Adipose tissue (tissue), 3 donors: ENCODE measurements around the gene TNS3. TPM values are rescaled to one million over a fixed set of nuclear protein-coding genes. Genes with fewer than 3 reads are reported as not detected.
"Not testable (repeated sequence)": the region's sequence is repeated elsewhere in the genome, so short reads cannot be mapped to it uniquely, and the experiment has no call there.

ENCODE experiments used
- H3K27ac ChIP-seq: one replicate; pipeline ENCODE4 v1.5.1; 2013; ENCODE audit warnings: low read depth, low read length
- WGBS, 3 donors: extraction: QIAGEN DNeasy Blood & Tissue Kit; methylation state at CpG; one replicate each; pipeline ENCODE4 v1.1.7; 2013; 5-methylcytosine and 5-hydroxymethylcytosine counted together
- polyA plus RNA-seq, 3 donors: library from polyadenylated mRNA; stranded (reverse); fragments of 200-250 nt; gene quantifications; one replicate each; pipeline ENCODE4 v1.2.3, GENCODE V29; 2013
- donor health status: healthy with polysubstance abuse.
- donor health status: Bipolar disorder and iron deficiency.
- donor health status: healthy.

TNS3 gene
- polyA plus RNA-seq = 10 to 100 TPM; 23.2 to 45.4 (median 27.0) TPM

GRCh38 chr7:47581804-47582763 is at the start of gene TNS3:
Gene TNS3 (minus strand): TSS chr7:47582111. CDS start chr7:47439636, 142,475 bp downstream.
- 8 to 14% (median 10%) methylated on average over 63 to 85 of the region's 85 CpGs for WGBS, 3 donors
- H3K27ac ChIP-seq = peak within 1 kb of the TSS; percentile 24

GRCh38 chr7:47631711-47632110 is 49.8 kb upstream of the TNS3 start:
- H3K27ac ChIP-seq = no peak overlapping the region
- WGBS, 3 donors = 90 to 95% (median 94%) methylated on average over 13 of the region's 13 CpGs

GRCh38 chr7:47627580-47628283 is 45.8 kb upstream of the TNS3 start:
- no peak overlapping the region for H3K27ac ChIP-seq
- 57 to 84% (median 58%) methylated on average over 7 of the region's 7 CpGs for WGBS, 3 donors

DNA sequence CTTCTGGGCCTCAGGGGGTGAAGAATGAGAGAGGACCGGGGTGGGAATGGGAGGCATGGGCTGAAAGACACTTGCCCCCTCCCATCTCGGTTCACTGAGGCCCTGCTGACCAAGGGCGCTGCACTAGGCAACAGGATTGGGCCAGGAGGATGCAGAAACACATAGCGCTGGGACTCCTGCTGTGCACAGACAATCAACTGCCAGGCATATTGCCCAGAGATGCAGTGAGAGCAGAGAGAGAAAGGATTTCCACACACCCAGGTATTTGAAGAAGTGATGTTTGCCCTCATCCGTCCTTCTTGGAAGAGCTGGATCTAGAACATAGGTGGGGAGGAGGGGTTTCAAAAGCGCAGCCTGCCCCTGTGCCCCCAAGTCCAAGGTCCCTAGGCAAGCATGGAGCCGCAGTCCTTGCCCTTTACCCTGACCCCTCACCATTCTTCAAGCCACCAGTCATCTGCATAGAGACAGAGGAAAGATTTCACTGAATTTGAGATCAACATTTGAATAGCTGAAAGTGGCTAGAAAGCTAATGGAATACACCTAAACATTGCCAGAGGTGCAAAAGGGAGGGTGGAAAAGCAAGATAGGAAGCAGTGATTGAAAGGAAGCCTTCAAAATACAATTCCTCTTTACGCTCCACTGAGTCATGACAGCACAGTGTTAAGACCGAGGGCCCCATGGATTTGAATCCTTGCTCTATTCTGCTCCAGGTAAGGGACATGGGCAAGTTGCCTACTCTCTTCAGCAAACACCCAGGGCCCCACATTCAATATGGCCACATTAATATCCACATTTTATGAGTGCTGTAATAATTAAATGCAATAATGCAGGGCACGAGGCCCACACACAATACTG is 44.2 kb upstream of the TNS3 start:
- WGBS, 3 donors = 92 to 96% (median 92%) methylated on average over 10 of the region's 10 CpGs
- H3K27ac ChIP-seq = no peak overlapping the region

DNA sequence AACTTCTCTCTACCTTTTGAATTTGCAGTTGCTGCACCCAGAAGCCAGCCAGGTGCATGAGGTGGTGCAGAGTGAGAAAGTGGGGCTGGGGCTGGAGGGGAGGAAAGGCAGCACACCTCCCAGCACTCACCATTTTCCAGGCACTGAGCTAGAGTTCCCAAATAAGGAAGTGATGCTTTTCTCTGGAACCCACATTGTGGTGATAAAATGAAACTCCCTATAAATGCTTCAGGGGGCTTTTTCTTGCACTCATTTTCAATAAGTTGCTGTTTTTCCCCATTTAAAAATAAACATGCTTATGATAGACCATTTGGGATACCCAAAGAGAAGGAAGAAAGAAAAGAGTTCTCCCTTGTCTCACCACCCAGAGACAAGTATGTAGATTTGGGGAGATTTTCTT is 42.8 kb upstream of the TNS3 start:
- no peak overlapping the region for H3K27ac ChIP-seq

GRCh38 chr7:47622946-47623640 is 41.2 kb upstream of the TNS3 start:
- no peak overlapping the region for H3K27ac ChIP-seq
- 25 to 56% (median 43%) methylated on average over 11 of the region's 11 CpGs for WGBS, 3 donors

GRCh38 chr7:47622586-47622945 is 40.7 kb upstream of the TNS3 start:
- H3K27ac ChIP-seq = no peak overlapping the region

GRCh38 chr7:47621979-47622561 is 40.2 kb upstream of the TNS3 start:
- 73 to 78% (median 77%) methylated on average over 14 of the region's 14 CpGs for WGBS, 3 donors
- no peak overlapping the region for H3K27ac ChIP-seq

DNA sequence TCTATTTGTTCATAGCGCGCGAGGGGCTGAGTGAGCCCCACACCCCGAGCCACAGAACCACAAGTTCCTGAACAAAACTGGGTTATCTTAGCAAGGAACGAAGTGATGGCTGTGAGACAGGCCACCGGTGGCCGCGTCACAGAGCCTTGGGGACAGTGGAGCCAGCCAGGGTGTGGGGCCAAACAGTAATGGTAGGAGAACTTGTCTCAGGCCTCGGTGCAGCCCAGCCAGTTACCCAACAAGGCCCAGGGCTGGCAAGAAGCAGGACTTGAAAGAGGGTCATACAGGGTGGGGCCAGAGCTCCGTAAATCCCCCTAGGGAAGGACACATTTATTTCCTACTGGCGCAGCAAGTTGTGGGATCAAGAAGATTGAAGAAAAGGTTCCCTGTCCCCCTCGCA is 39.4 kb upstream of the TNS3 start:
- 87 to 95% (median 91%) methylated on average over 12 of the region's 12 CpGs for WGBS, 3 donors
- no peak overlapping the region for H3K27ac ChIP-seq

DNA sequence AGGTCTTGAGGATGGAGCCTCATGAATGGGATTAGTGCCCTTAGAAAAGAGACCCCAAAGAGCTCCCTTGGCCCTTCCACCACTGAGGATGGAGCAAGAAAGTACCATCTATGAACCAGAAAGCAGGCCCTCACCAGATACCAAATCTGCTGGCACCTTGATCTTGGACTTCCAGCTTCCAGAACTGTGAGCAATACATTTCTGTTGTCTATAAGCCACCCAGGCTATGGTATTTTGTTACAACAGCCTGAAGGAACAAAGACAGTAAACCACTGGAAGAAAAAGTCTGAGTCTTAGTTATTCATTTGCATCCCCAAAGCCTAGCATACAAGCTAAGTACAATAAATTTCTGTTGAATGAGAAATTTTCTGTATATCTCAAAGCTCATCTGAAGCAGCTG is 37.9 kb upstream of the TNS3 start:
- no peak overlapping the region for H3K27ac ChIP-seq

GRCh38 chr7:47617131-47617530 is 35.2 kb upstream of the TNS3 start:
- WGBS, 3 donors = 86 to 95% (median 90%) methylated on average over 4 of the region's 4 CpGs
- no peak overlapping the region for H3K27ac ChIP-seq

- no peak overlapping the region for H3K27ac ChIP-seq
- WGBS, 3 donors = 80 to 89% (median 87%) methylated on average over 6 of the region's 6 CpGs
Observed at GRCh38 chr7:47614450-47614849, 32.5 kb upstream of the TNS3 start.

DNA sequence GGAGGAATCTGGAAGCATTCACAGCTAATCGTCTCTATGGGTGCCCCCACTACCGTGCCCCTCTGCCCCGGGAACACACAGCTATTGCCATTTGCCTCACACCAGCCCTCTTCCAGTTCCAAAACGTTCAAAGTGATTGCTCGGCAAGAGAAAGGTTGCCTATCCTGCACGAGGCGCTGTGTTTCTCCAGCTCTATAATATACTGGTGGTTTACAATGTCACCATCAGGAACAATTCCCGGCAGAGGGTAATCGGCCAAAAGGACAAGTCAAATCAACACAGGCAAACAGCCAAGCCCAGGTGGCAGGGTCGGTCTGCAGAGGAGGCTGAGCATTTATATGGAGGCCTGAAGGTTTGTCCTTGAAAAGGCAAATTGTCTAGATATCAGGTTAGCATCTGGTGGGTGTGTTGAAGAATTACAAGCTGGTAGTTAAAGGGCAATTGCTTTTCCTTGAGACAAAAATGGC is 29.2 kb upstream of the TNS3 start:
- WGBS, 3 donors = 16 to 71% (median 54%) methylated on average over 10 of the region's 10 CpGs
- H3K27ac ChIP-seq = no peak overlapping the region

DNA sequence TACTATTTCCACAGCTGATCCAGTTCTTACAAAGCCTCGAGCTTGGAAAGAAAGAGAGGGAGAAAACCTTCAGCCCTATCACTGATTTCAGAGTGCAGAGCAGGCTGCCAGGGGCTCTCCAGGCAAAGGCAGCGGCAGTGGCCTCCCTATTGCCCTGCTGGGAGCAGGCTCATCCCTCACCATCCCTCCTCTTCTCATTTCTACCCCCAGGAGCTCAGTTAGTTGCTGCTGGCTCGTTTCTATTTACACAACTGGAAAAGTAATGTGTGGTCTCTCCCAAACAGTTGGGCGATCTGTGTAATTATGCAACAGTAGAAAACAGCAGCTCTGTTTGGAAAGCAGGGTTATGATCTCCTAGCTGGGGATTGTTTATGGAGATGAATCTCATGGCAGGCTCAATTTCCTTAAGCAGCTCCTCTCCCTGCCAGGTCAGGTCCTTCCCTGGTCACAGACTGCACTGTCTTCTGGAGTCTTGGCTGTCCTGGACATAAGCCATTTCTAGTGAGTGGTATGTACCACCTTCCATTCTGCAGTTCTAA is 28.7 kb upstream of the TNS3 start:
- WGBS, 3 donors = 5 to 44% (median 34%) methylated on average over 4 of the region's 4 CpGs
- no peak overlapping the region for H3K27ac ChIP-seq

- WGBS, 3 donors = 65 to 81% (median 77%) methylated on average over 16 of the region's 16 CpGs
- no peak overlapping the region for H3K27ac ChIP-seq
Observed at GRCh38 chr7:47609803-47610452, 28.0 kb upstream of the TNS3 start.

DNA sequence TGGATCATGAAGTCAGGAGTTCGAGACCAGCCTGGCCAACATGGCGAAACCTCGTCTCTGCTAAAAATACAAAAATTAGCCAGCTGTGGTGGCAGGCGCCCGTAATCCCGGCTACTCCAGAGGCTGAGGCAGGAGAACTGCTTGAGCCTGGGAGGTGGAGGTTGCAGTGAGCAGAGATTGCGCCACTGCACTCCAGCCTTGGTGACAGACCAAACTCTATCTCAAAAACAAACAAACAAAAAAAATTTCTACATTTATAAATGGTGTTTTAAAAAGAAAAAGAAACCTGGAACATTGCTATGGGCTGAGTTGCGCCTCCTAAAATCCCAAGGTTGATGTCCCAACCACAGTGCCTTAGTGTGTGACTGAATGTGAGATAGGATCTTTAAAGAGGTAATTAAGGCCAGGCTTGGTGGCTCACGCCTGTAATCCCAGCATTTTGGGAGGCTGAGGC is 24.7 kb upstream of the TNS3 start:
- H3K27ac ChIP-seq = not testable (repeated sequence)
- 95 to 97% (median 97%) methylated on average over 9 of the region's 9 CpGs for WGBS, 3 donors
